GM19328 (cell line): Measurements from ENCODE around the gene FAN1.
A peak's percentile ranks its signal among the peaks of the same experiment; 100 is the strongest.

Experiments
- ATAC-seq: cut with Tn5 transposase; IDR thresholded peaks from one replicate; pipeline ENCODE4 v1.9.1; 2021; ENCODE audit warnings: mild to moderate bottlenecking, moderate library complexity; ENCODE audit not compliant: unreplicated experiment

The FAN1 gene

GRCh38 chr15:30954674-30955073, 51.0 kb downstream of the FAN1 start:
- ATAC-seq = no peak

- ATAC-seq = no peak
Observed at GRCh38 chr15:30956216-30957124, 52.8 kb downstream of the FAN1 start.

- no peak for ATAC-seq
Observed at GRCh38 chr15:30958219-30958618, 54.5 kb downstream of the FAN1 start.

GRCh38 chr15:30962079-30962478, 58.4 kb downstream of the FAN1 start:
- ATAC-seq = no peak

- ATAC-seq = no peak
Observed at GRCh38 chr15:30962659-30963058, 58.9 kb downstream of the FAN1 start.

GRCh38 chr15:30963681-30964080, 60.0 kb downstream of the FAN1 start:
- ATAC-seq = no peak

GRCh38 chr15:30969724-30970123, 66.0 kb downstream of the FAN1 start:
- no peak for ATAC-seq

- no peak for ATAC-seq
Observed at GRCh38 chr15:30973379-30973778, 69.7 kb downstream of the FAN1 start.

- no peak for ATAC-seq
Observed at GRCh38 chr15:30974112-30974511, 70.4 kb downstream of the FAN1 start.

GRCh38 chr15:30978328-30978727, 74.6 kb downstream of the FAN1 start:
- ATAC-seq = no peak

GRCh38 chr15:30979457-30979856, 75.7 kb downstream of the FAN1 start:
- no peak for ATAC-seq

GRCh38 chr15:30984118-30984517, 80.4 kb downstream of the FAN1 start:
- no peak for ATAC-seq

GRCh38 chr15:30984542-30984941, 80.8 kb downstream of the FAN1 start:
- no peak for ATAC-seq

GRCh38 chr15:30985081-30985531, 81.4 kb downstream of the FAN1 start:
- ATAC-seq = no peak

GRCh38 chr15:30990036-30990435, 86.3 kb downstream of the FAN1 start:
- ATAC-seq = no peak

- ATAC-seq = peak; percentile 3
Observed at GRCh38 chr15:30990446-30991254, 86.9 kb downstream of the FAN1 start.

GRCh38 chr15:30991255-30992235, 87.8 kb downstream of the FAN1 start, which contains the start of gene MTMR10:
MTMR10 (minus strand) TSS chr15:30991628; CDS start chr15:30991506, 122 bp downstream.
- peak; percentile 78 for ATAC-seq

GRCh38 chr15:30992249-30992864, 88.6 kb downstream of the FAN1 start:
- no peak for ATAC-seq
